ENCODE measurements around the gene SLC16A5. TPM values are rescaled to one million over a fixed set of nuclear protein-coding genes. Genes with fewer than 3 reads are reported as not detected.
A peak's percentile ranks its signal among the peaks of the same experiment; 100 is the strongest.

SLC16A5 gene
- total RNA-seq, 2 donors from 2014 or later = 16.5 to 34.1 TPM

DNA sequence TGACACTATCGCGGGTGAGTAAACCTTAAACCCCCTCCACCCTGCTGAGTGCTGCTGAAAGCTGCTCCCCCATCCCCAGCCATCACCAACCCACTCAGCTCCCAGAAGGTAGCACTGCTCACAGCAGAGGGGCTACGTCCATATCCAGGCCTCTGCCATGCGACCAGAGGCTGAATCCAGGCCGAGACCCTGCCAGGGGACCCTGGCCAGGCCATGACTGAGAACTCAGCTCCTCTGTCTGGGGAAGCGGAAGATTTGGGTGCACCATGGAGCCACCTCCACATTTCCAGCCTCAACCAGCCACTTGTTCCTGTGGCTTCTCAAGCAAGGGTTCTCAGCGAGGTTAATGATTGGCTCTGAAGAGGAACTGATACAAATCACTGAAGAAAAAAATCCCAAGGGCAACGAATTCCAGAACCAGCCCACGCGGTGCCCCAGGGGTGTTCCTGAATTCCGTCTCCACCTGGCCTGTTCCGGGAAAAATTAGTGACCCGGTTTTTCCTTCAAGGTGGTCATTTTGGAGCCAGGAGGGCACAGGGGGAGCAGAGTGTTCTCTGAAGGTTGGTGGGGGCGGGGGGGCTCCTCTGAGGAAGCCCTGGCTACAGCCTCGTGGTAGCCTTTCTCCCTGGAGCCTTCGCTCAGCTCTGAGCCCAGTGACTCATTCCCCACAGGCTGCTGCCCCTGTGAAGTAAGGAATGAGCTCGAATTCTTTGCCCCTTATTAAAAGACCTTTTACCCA lies 9.3 kb upstream of the SLC16A5 start:
- peak overlapping the region; percentile 83 to 97 for H3K27ac ChIP-seq
- no peak for DNase-seq (ENCODE audit: low spot score)
- no peaks in the 10 kb centered on the region for H3K9me3 ChIP-seq
- peaks cover 0 to 39% of the 10 kb centered on the region in 2 donors for H3K4me1 ChIP-seq
- H3K36me3 ChIP-seq = no peaks in the 10 kb centered on the region
- no peak overlapping the region for H3K4me3 ChIP-seq
- H3K27me3 ChIP-seq = no peaks in the 10 kb centered on the region
- TF ChIP-seq, protein P1, sequence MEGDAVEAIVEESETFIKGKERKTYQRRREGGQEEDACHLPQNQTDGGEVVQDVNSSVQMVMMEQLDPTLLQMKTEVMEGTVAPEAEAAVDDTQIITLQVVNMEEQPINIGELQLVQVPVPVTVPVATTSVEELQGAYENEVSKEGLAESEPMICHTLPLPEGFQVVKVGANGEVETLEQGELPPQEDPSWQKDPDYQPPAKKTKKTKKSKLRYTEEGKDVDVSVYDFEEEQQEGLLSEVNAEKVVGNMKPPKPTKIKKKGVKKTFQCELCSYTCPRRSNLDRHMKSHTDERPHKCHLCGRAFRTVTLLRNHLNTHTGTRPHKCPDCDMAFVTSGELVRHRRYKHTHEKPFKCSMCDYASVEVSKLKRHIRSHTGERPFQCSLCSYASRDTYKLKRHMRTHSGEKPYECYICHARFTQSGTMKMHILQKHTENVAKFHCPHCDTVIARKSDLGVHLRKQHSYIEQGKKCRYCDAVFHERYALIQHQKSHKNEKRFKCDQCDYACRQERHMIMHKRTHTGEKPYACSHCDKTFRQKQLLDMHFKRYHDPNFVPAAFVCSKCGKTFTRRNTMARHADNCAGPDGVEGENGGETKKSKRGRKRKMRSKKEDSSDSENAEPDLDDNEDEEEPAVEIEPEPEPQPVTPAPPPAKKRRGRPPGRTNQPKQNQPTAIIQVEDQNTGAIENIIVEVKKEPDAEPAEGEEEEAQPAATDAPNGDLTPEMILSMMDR (IDR thresholded peaks at IDR 0.05) = no peak

DNA sequence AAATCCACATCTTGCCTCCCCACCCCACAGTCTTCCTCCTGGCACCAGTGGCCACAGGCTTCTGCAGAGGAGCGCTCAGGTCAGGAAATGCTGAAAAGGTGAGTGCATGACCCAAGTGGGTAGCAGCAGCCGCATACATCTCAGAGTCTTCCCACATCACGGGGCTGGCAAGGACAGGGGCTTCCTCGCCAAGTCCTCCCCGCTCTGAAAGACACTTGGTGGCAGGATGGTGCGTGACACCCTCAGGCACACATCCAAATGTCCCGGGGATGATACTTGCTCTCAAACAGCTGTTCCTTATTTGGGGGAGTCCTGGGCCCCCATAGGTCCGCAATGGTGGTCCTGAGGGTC lies 8.8 kb upstream of the SLC16A5 start:
- H3K27me3 ChIP-seq = no peaks in the 10 kb centered on the region
- peaks cover 0 to 41% of the 10 kb centered on the region in 2 donors for H3K4me1 ChIP-seq
- no peaks in the 10 kb centered on the region for H3K9me3 ChIP-seq
- H3K4me3 ChIP-seq = no peak overlapping the region
- peak overlapping the region; percentile 83 to 97 for H3K27ac ChIP-seq
- TF ChIP-seq, protein P1 (IDR thresholded peaks at IDR 0.05) = no peak
- no peak for DNase-seq (ENCODE audit: low spot score)
- no peaks in the 10 kb centered on the region for H3K36me3 ChIP-seq

DNA sequence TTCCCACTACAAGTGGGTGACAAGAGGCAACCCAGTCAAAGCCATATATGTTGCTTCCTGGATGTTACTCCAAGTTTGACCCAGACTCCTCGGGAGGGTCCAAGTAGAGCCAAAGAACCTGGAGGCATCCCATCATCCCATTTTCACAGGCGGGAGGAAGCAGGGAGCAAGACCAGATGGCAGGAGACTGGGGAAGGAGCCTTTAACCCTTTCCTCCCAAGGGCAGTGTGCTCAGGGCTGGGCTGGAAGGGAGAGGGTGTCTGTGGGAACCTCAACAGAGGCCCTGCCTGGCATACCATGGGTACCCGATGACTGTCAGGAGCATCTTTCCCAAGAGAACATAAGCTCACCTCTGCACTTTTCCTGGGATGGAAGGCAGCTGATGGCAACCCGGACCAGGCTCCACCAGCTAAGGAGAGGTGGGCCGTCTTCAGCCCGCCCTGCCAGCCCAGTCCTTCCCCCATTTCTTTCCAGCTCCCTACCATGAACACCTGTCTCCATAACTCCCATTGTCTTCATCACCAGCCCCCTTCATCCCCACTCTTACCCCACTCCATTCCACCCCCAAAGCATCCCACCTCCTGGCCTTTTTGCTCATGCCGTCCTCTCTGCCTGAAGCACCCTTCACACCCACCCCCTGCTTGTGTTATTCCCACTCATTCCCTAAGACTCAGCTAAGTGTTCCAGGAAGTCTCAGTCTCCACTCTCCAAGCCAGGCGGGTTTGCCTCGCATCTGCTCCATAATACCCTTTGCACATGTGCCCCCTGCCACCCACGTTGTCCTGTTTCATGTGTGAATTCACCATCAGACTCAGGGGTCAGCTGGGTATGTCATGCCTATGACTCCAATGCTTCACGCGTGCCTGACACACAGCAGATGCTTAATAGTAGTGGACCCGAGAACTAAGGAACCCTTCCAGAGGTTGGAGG lies 5.9 kb upstream of the SLC16A5 start:
- H3K4me1 ChIP-seq = peaks cover 0 to 41% of the 10 kb centered on the region in 2 donors
- TF ChIP-seq, protein P1 (IDR thresholded peaks at IDR 0.05) = no peak
- H3K9me3 ChIP-seq = no peaks in the 10 kb centered on the region
- H3K36me3 ChIP-seq = no peaks in the 10 kb centered on the region
- no peak overlapping the region for H3K27ac ChIP-seq
- no peaks in the 10 kb centered on the region for H3K27me3 ChIP-seq
- no peak overlapping the region for H3K4me3 ChIP-seq
- DNase-seq (ENCODE audit: low spot score) = no peak

DNA sequence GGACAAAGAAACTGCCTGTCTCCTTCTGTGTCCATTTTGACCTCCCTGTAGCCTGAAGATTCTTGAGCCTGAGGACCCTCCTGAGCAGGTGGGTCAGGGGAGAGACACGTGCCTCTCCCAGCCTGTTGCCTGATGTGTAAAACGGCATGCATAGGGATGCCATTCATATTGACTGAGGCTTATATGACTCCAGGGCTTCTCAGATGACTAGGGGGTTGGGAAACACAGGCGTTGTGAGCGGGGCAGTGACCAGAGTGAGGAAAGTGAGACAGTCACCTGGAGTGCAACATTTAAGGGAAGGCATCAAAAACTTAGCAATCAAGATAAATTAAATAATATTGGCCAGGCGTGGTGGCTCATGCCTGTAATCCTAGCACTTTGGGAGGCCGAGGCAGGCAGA lies 5.1 kb upstream of the SLC16A5 start:
- DNase-seq (ENCODE audit: low spot score) = no peak
- no peaks in the 10 kb centered on the region for H3K27me3 ChIP-seq
- H3K4me1 ChIP-seq = peaks cover 0 to 43% of the 10 kb centered on the region in 2 donors
- H3K36me3 ChIP-seq = no peaks in the 10 kb centered on the region
- TF ChIP-seq, protein P1 (IDR thresholded peaks at IDR 0.05) = no peak
- H3K27ac ChIP-seq = no peak overlapping the region
- H3K9me3 ChIP-seq = no peaks in the 10 kb centered on the region
- H3K4me3 ChIP-seq = no peak overlapping the region

DNA sequence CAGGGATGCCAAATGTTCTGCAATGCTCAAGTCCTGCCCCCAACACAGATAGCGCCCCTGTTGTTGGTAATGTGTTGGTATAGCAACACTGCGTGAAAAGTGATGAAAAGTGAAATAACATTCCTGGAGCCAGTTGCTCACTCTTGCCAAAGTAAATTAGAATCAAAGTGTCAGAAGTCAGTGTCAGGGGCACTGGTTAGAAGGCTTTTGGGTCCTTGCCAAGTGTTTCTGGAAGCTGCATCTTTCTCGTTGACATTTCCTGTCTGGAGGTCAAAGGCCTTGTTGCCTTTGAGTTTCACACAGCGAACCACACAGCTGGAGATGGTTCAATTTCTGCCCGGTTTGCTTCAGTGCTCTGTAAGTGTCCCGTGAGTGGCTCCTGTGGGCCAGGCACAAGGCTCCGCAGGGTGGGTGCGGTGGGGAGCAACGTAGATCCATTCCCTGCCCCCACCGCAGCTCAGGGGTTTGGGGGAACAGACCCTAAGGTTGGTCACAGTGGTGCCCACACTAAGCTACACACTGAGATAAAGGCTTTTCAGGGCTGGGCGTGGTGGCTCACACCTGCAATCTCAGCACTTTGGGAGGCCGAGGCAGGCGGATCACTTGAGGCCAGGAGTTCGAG lies 3.6 kb upstream of the SLC16A5 start:
- Histone ChIP-seq H3K27me3 (no peaks in the 10 kb centered on the region), H3K27ac (peak overlapping the region in 1 of 2 donors; percentile 61), H3K4me3 (no peak overlapping the region), H3K9me3 (no peaks in the 10 kb centered on the region), H3K4me1 (peaks cover 5 to 41% of the 10 kb centered on the region in 2 donors), H3K36me3 (no peaks in the 10 kb centered on the region)
- TF ChIP-seq, protein P1 (IDR thresholded peaks at IDR 0.05) = no peak
- DNase-seq (ENCODE audit: low spot score) = no peak

Measured in right atrium auricular region (tissue), 2 donors.